GM21723 (cell line): ENCODE measurements around the gene LRFN2.

Experiments used
- ATAC-seq: cut with Tn5 transposase; IDR thresholded peaks from one replicate; pipeline ENCODE4 v1.9.1; 2021; ENCODE audit warnings: mild to moderate bottlenecking, moderate library complexity; ENCODE audit not compliant: unreplicated experiment

LRFN2 gene

GRCh38 chr6:40386200-40386599 is 201.0 kb downstream of the LRFN2 start:
- no peak for ATAC-seq

GRCh38 chr6:40383348-40384115 is 203.6 kb downstream of the LRFN2 start:
- ATAC-seq: no peak

- ATAC-seq: no peak
These were observed 206.9 kb downstream of the LRFN2 start for GRCh38 chr6:40380271-40380670.

DNA sequence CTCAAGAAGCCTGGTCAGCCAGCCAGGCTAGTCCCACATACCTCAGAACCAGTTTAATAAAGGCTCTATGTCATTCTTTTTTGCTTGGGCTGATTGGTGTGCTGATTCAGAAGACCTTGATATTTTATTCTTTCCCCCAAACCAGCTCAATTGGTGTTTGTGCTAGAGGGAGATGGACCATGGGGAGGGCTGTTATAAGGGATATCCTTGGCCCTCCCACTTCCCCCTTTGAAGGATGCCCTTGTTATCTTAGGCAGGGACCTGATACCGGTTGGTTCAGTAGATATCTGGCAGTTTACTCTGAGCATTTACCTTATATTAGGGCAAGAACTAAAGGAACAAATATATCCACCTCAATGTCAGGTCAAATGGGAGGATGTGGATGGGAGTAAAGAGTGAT is 207.4 kb downstream of the LRFN2 start:
- ATAC-seq: no peak

DNA sequence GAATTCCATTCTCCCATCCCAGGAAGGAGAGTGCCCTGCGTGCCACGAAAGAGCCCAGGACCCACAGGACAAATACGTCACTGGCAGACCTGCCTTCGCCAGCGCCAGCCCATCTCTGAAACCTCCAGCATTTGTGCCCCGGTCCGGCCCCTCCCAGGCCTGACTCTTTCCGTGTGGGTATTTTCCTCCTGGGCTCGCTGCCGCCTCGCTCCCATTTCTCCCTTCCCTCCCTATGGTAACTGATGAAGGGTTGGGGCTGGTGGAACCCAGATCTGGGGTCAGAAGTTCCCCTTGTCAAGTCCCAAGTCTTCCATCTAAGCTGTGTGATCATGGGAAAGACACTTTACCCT is 208.5 kb downstream of the LRFN2 start:
- ATAC-seq: no peak

GRCh38 chr6:40378071-40378724 is 209.0 kb downstream of the LRFN2 start:
- ATAC-seq: no peak

DNA sequence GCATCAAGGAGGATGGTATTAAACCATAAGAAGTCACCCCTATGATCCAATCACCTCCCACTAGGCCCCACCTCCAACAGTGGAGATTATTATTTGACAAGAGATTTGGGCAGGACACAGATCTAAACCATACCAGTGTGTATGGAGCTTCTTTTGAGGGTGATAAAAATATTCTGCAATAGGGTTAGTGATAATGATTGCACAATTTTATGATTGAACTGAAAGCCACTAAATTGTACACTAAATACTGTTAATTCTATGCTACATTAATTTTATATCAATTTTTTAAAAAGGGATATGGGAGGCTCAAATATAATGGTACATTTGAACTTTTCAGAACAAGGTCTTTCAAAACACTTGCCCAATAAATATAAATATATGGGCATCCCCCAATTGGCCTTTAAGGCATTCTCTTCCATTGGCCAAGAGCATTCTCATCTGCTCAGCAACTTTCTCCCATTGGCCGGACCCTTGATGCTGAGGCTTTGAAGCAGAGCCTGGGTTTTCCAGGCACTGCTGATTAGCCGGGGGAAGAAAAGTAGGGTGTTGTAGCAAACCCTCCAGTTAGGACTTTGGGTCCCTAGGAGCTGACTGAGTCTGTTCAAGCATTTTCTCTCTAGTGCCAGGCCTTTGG is 209.9 kb downstream of the LRFN2 start:
- no peak for ATAC-seq

DNA sequence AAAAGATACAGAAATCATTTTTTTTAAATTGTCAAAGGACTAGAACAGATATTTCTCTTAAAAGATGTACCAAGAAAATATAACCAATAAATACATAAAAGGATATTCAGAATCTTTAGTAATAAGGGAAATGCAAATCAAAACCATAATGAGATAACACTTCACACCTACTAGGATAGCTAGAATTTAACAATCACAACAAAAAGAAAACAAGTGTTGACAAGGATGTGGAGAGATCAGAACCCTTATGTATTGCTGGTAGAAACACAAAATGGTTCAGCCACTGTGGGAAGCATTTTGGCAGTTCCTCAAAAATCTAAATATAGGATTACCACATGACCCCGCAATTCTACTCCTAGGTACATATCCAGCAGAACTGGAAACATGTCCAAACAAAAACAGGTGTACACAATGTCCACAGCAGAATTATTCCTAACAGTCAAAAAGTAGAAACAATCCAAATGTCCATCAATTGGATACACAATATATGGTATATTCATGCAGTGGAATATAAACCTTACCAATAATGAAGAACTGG is 211.0 kb downstream of the LRFN2 start:
- no peak for ATAC-seq

GRCh38 chr6:40373267-40373666 is 213.9 kb downstream of the LRFN2 start:
- ATAC-seq: no peak

- ATAC-seq: no peak
These were observed 215.5 kb downstream of the LRFN2 start for GRCh38 chr6:40371621-40372020.

DNA sequence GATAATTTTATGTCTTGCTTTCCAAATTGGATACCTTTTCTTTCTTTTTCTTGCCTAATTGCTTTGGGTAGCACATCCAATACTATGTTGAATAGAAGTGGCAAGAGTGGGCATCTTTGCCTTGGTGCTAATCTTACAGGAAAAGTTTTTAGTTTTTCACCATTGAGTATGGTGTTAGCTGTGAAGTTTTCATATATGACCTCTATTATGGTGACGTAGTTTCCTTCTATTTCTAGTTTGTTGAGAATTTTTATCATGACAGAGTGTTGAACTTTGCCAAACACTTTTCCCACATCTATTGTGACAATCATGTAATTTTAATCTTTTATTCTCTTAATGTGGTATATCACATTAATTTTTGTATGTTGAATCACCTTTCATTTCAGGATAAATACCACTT is 216.1 kb downstream of the LRFN2 start:
- ATAC-seq: no peak

DNA sequence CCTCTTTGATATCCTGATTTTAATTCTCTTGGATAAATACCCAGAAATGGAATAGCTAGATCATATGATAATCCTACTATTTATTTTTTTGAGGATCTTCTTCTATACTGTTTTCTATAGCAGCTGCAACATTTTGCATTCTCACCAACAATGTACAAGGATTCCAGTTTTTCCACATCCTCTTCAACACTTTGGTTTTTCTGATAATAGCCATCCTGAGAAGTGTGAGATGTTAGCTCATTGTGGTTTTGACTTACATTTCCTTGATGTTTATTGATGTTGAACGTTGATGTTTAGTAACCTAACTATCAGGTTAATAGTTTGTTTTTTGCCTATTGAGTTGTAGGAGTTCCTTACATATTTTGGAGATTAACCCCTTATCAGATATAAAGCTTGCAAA is 217.3 kb downstream of the LRFN2 start:
- ATAC-seq: no peak

DNA sequence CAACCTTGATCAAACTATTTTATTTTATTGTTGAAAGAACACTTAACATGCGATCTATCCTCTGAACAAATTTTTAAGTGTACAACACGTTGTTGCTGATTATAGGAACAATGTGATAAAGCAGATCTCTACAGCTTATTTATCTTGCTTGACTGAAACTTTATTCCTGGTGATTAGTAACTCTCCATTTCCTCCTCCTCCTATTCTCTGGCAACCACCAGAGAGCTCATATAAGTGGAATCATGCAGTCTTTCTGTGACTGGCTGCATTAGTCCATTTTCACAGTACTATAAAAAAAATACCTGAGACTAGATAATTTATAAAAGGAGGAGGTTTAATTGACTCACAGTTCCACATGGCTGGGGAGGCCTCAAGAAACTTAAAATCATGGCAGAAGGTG is 218.1 kb downstream of the LRFN2 start:
- ATAC-seq: no peak

- ATAC-seq: no peak
These were observed 224.3 kb downstream of the LRFN2 start for GRCh38 chr6:40362859-40363258.

GRCh38 chr6:40359808-40360207 is 227.4 kb downstream of the LRFN2 start:
- no peak for ATAC-seq

DNA sequence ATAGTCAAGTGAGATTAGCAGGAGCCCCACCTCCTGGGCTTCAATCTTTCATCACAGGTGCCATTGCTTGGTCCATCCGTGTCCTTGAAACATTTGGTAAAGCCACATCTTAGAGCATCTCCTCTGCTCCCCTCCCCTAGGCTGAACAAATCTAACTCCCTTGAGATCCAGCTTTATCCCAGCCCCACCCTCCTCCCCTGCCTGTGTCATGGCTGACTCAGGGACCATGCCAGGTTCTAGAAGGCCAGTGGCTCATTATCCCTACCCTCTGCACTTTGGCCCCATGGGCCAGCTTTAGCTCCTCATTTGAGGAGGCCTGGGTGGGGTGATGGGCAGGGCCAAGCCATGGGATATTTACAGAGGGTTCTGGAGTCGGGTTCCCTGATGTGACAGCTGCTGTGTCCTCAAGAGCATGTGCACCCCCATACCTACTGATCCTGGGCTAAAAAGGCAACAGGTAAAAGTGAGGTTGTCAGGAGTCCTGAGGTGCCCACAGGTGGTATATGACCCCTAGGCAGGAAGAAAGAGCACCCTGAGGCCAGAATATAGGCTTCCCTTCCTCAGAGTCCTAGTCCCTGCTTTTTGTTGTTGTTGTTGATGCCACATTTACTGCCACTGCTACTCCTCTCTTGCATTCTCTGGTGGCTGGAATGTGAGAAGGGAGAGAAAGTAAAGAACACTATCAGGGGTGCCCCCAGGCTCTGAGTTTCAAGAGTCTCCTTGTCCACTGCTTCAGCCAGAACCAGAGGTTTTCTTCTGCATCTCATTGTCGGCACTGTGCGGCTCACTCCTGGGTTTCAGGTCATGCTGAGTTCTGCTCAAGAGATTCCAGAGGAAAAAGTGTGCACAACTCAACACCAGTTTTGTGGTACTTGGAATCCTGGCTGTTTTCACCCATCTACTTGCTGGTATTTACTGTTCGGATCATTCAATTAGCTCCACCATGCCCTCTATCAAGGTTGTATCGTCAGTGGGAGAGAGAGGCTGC is 228.4 kb downstream of the LRFN2 start:
- ATAC-seq: no peak

DNA sequence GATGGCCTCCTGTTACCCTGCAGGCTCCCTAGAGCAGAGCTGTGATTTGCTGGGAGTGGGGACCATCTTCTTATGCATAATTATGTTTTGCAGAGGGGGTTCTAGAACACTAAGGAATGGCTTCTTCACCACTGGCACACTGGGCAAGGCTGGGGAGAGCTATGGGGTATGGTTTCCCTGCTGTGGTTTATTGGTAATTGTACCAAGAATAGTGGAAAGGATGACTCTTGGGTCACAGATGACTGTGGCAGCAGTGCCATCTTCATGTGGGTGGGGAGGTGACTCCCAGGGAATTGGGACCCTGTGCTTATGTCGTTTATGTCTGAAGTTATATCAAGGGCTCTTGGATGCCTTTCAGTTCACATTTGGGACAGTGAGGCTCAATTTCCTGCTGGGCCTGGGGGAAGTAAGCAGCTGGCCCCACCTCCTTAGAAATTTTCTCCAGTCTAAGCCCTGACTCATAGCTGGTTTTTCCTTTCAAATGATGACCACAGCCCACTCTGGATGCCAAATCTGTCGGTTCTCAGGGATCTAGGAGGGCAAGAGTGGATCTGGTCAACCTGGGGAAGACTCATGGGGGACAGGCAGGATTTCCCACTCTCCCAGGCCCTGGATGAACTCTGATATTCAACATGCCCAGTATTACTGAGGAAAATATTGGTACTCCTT is 230.8 kb downstream of the LRFN2 start:
- ATAC-seq: no peak

GRCh38 chr6:40355532-40355931 is 231.6 kb downstream of the LRFN2 start:
- no peak for ATAC-seq

DNA sequence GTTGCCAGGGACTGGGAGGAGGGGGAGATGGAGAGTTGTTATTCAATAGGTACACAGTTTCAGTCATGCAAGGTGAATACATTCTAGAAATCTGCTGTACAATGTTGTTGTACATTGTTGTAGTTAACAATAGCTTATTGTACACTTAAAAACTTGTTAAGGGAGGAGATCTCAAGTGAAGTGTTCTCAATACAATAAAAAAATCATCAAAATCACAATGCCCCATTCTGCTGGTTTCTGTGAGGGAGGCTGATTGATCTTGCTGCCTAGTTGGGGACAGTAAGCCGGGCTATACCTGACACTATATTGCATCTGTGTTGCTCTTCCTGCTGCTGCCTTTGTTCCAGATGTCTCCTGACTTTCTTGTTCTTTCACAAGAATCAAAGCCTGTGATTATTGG is 232.1 kb downstream of the LRFN2 start:
- ATAC-seq: no peak

DNA sequence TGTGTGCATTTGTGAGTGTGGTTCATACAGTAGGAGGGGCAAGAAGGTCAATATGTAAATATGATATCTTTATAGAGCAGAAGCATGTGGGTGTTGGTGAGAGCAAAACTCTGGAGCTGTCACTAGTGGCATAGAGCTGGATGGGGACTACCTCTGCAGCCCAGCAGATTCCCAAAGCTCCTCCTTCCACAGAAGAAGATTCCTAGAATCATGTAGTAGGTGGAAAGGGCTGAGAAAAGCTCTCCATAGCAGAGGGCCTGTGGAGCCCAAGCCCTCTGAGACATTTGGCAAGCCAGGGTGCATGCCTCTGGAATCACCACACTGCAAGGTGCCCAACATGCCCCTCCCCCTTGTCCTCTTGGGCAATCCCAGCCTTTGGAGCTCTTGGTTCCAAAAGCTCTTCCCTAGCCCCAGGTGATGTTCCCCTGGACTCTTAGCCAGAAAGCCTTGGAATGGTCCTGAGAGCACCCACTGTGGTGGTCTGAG is 233.2 kb downstream of the LRFN2 start:
- ATAC-seq: no peak
